COLO668 (cell line): ENCODE results near the gene PRIMPOL.

Experiments used
- DNase-seq: peaks from one replicate; lab custom pipeline; 2025; ENCODE audit not compliant: unreplicated experiment; lab: John Stamatoyannopoulos, UW

The PRIMPOL gene

GRCh38 chr4:184666670-184667069 lies 17.1 kb downstream of the PRIMPOL start:
- no peak for DNase-seq

- DNase-seq, result no peak
Observed at GRCh38 chr4:184668096-184668495, 18.6 kb downstream of the PRIMPOL start.

GRCh38 chr4:184668511-184669114 lies 19.1 kb downstream of the PRIMPOL start:
- no peak for DNase-seq

- DNase-seq, result no peak
Observed at GRCh38 chr4:184669251-184669650, 19.7 kb downstream of the PRIMPOL start.

GRCh38 chr4:184671101-184671500 lies 21.6 kb downstream of the PRIMPOL start:
- DNase-seq, result no peak

GRCh38 chr4:184672741-184673140 lies 23.2 kb downstream of the PRIMPOL start:
- no peak for DNase-seq

- DNase-seq, result no peak
Observed at GRCh38 chr4:184674011-184674410, 24.5 kb downstream of the PRIMPOL start.

GRCh38 chr4:184675018-184675417 lies 25.5 kb downstream of the PRIMPOL start:
- DNase-seq, result no peak

GRCh38 chr4:184675821-184676492 lies 26.4 kb downstream of the PRIMPOL start:
- DNase-seq, result no peak

GRCh38 chr4:184680698-184681097 lies 31.2 kb downstream of the PRIMPOL start:
- no peak for DNase-seq

- DNase-seq, result no peak
Observed at GRCh38 chr4:184681916-184682315, 32.4 kb downstream of the PRIMPOL start.

GRCh38 chr4:184684491-184685189 lies 35.1 kb downstream of the PRIMPOL start:
- no peak for DNase-seq

GRCh38 chr4:184688005-184688404 lies 38.5 kb downstream of the PRIMPOL start:
- no peak for DNase-seq

GRCh38 chr4:184688447-184688846 lies 38.9 kb downstream of the PRIMPOL start:
- no peak for DNase-seq

GRCh38 chr4:184689681-184690080 lies 40.1 kb downstream of the PRIMPOL start:
- no peak for DNase-seq

- DNase-seq, result no peak
Observed at GRCh38 chr4:184693056-184693455, 43.5 kb downstream of the PRIMPOL start.

GRCh38 chr4:184694412-184694956 lies 44.9 kb downstream of the PRIMPOL start:
- no peak for DNase-seq

- no peak for DNase-seq
Observed at GRCh38 chr4:184695178-184695896, 45.8 kb downstream of the PRIMPOL start.

GRCh38 chr4:184697956-184698355 lies 48.4 kb downstream of the PRIMPOL start:
- no peak for DNase-seq

- DNase-seq, result no peak
Observed at GRCh38 chr4:184699941-184700340, 50.4 kb downstream of the PRIMPOL start.

- no peak for DNase-seq
Observed at GRCh38 chr4:184702114-184702513, 52.6 kb downstream of the PRIMPOL start.
